Sigmoid colon (tissue), 7 donors: ENCODE measurements around the gene KCNK6. TPM values are rescaled to one million over a fixed set of nuclear protein-coding genes. Genes with fewer than 3 reads are reported as not detected.

ENCODE experiments used
- DNase-seq: peaks from one replicate; pipeline ENCODE4 v3.0.0-alpha.2; 2019
- H3K27ac ChIP-seq, 4 donors: fragments of 200-600 bp; sonication (generic); one replicate each; pipeline ENCODE4 v1.5.1; 2016 to 2019; ENCODE audit warnings: mild to moderate bottlenecking in 1 of 4
- H3K27me3 ChIP-seq, 3 donors: fragments of 200-600 bp; sonication (generic); one replicate each; pipeline ENCODE4 v1.5.1; 2019; ENCODE audit warnings: mild to moderate bottlenecking in 1 of 3
- H3K36me3 ChIP-seq, 4 donors: fragments of 200-600 bp; sonication (generic); one replicate each; pipeline ENCODE4 v1.5.1; 2016 to 2019
- H3K4me1 ChIP-seq, 4 donors: fragments of 200-600 bp; sonication (generic); one replicate each; pipeline ENCODE4 v1.5.1; 2017 to 2019
- H3K4me3 ChIP-seq, 4 donors: fragments of 200-600 bp; sonication (generic); one replicate each; pipeline ENCODE4 v1.5.1; 2017 to 2019; ENCODE audit warnings: mild to moderate bottlenecking in 2 of 4, moderate library complexity in 1 of 4
- H3K9me3 ChIP-seq, 4 donors: fragments of 200-600 bp in 3 of 4; sonication (generic) in 3 of 4; one replicate each; pipeline versions ENCODE4 v1.5.1 to v1.6.1; 2013 to 2019
- CTCF ChIP-seq, 4 experiments: fragments of 450-650 bp in 3 of 4; fragments of 200-600 bp in 1 of 4; IDR thresholded peaks; one replicate each; pipeline ENCODE4 v1.5.1; 2016 to 2019; ENCODE audit warnings: antibody characterized with exemption in 4 of 4, mild to moderate bottlenecking in 3 of 4, moderate library complexity in 2 of 4
- EP300 ChIP-seq, 4 donors: sonication (generic); formaldehyde crosslinking; IDR thresholded peaks; one replicate each; pipeline ENCODE4 v1.6.1; 2017; ENCODE audit warnings: antibody characterized with exemption in 4 of 4
- POLR2A ChIP-seq, 2 donors: fragments of 450-650 bp; IDR thresholded peaks; one replicate each; pipeline ENCODE4 v1.6.1; 2016; ENCODE audit warnings: antibody characterized with exemption in 2 of 2, mild to moderate bottlenecking in 2 of 2, moderate library complexity in 2 of 2
- POLR2AphosphoS5 ChIP-seq, 4 donors: sonication (generic); formaldehyde crosslinking; IDR thresholded peaks; one replicate each; pipeline ENCODE4 v1.6.1; 2017; ENCODE audit warnings: antibody characterized with exemption in 4 of 4
- WGBS, 2 donors: extraction: QIAGEN DNeasy Blood & Tissue Kit; methylation state at CpG; one replicate each; pipeline ENCODE4 v1.1.7; 2013; 5-methylcytosine and 5-hydroxymethylcytosine counted together
- intact Hi-C: fragments of 100-400 bp; cut with DNase I; formaldehyde crosslinking; loops from one replicate; pipeline ENCODE4 v1.15.1; 2023
- polyA plus RNA-seq, 3 donors: library from polyadenylated mRNA; stranded (reverse); fragments of 200-250 nt; gene quantifications; one replicate each; pipeline ENCODE4 v1.2.3, GENCODE V29; 2013
- total RNA-seq, 4 donors: library from RNA; depleted of rRNA; stranded (reverse); fragments of >200 nt; gene quantifications; one replicate each; pipeline ENCODE4 v1.1.0, GENCODE V29; 2016
- donor health status: healthy with polysubstance abuse.
- donor health status: Bipolar disorder and iron deficiency.
- donor health status: healthy.

Gene KCNK6
- total and polyA plus RNA-seq, 7 donors, result 5.4 to 24.6 (median 12.1) TPM

DNA sequence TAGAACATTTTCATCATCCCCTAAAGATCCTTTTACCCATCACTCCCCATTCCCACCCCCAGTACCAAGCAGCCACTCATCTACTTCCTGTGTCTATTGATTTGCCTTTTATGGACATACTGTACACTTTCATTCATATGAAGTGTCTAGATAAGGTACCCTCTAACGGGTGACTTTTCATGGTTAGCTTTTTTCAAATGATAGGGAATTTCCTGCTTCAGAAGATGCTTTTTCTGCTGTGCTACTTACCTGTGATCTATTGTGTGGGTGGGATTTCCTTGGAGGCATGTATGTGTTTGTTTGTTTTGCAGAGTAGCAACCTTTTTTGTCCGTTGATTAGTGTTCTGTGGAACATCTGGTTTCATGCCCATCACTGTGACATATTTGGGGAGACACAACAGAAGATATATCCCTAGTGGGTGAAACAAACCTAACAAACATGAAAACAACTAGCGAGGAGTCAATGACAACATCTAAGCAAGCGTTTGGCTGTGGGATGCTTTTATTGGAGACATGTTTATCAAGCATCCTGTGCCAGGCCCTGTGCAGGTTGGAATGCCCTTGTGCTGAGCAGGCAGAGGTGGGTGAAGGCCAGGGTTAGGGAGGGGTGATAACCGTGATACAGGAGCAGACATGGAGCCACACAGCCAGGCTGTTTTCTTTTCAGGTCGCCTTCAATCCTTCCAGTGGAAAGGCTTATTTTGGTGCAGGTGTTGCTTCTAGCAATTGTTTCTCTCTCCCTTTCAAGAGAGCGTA is 37.7 kb upstream of the KCNK6 start:
- intact Hi-C loops, result no loop called here
- Histone ChIP-seq H3K4me1 (peaks cover 0 to 28% (median 28%) of the 10 kb centered on the region in 4 donors), H3K27me3 (no peaks in the 10 kb centered on the region), H3K4me3 (no peak overlapping the region), H3K27ac (no peak overlapping the region), H3K36me3 (no peaks in the 10 kb centered on the region), H3K9me3 (no peaks in the 10 kb centered on the region)
- WGBS, 2 donors, result 68 to 72% methylated on average over 7 of the region's 7 CpGs
- DNase-seq, result no peak
- no peak for TF ChIP-seq POLR2A (IDR thresholded peaks at IDR 0.05)

- 89 to 95% methylated on average over 8 of the region's 8 CpGs for WGBS, 2 donors
- H3K27ac ChIP-seq, result no peak overlapping the region
- no peak overlapping the region for H3K4me3 ChIP-seq
- no peaks in the 10 kb centered on the region for H3K36me3 ChIP-seq
- no peak for TF ChIP-seq CTCF (IDR thresholded peaks at IDR 0.05)
- no peak for TF ChIP-seq POLR2A (IDR thresholded peaks at IDR 0.05)
- no peak for TF ChIP-seq EP300 (IDR thresholded peaks at IDR 0.05)
- no peak for TF ChIP-seq POLR2AphosphoS5 (IDR thresholded peaks at IDR 0.05)
- peaks cover 0 to 19% (median 16%) of the 10 kb centered on the region in 4 donors for H3K4me1 ChIP-seq
- intact Hi-C loops, result no loop called here
- DNase-seq, result no peak
- no peaks in the 10 kb centered on the region for H3K27me3 ChIP-seq
- H3K9me3 ChIP-seq, result no peaks in the 10 kb centered on the region
Observed at GRCh38 chr19:38283271-38283670, 36.4 kb upstream of the KCNK6 start.

DNA sequence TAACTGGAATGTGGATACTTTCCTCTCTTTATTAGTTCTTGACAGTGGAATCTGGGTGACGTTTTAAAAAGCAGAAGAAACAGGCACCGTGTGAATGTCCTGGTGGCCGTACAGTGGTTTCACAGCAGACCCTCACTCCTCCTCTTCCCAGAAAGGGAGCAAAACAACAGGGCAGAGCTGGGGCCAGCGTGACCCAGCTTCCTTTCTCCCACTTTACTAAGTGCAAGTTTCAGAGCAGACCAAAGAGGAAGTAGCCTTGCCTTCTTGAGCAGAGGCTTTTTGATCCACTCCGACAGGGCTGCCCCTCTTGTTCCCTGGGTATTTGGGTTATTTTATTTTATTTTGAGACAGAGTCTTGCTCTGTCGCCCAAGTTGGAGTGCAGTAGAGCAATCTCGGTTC is 35.2 kb upstream of the KCNK6 start:
- TF ChIP-seq CTCF (IDR thresholded peaks at IDR 0.05) (no peak), EP300 (IDR thresholded peaks at IDR 0.05) (no peak), POLR2AphosphoS5 (IDR thresholded peaks at IDR 0.05) (no peak), POLR2A (IDR thresholded peaks at IDR 0.05) (no peak)
- no peak overlapping the region for H3K27ac ChIP-seq
- DNase-seq, result no peak
- no peaks in the 10 kb centered on the region for H3K36me3 ChIP-seq
- WGBS, 2 donors, result 58 to 81% methylated on average over 7 of the region's 7 CpGs
- intact Hi-C loops, result no loop called here
- H3K27me3 ChIP-seq, result no peaks in the 10 kb centered on the region
- peaks cover 0 to 19% (median 12%) of the 10 kb centered on the region in 4 donors for H3K4me1 ChIP-seq
- no peaks in the 10 kb centered on the region for H3K9me3 ChIP-seq
- no peak overlapping the region for H3K4me3 ChIP-seq

- Histone ChIP-seq H3K9me3 (no peaks in the 10 kb centered on the region), H3K27me3 (no peaks in the 10 kb centered on the region), H3K27ac (no peak overlapping the region), H3K4me1 (peaks cover 0 to 24% (median 15%) of the 10 kb centered on the region in 4 donors), H3K4me3 (no peak overlapping the region), H3K36me3 (no peaks in the 10 kb centered on the region)
- WGBS, 2 donors, result 90 to 95% methylated on average over 5 of the region's 5 CpGs
- TF ChIP-seq EP300 (IDR thresholded peaks at IDR 0.05) (no peak), POLR2A (IDR thresholded peaks at IDR 0.05) (no peak), CTCF (IDR thresholded peaks at IDR 0.05) (no peak), POLR2AphosphoS5 (IDR thresholded peaks at IDR 0.05) (no peak)
- no peak for DNase-seq
- intact Hi-C loops, result no loop called here
Observed at GRCh38 chr19:38285567-38285966, 34.1 kb upstream of the KCNK6 start.

DNA sequence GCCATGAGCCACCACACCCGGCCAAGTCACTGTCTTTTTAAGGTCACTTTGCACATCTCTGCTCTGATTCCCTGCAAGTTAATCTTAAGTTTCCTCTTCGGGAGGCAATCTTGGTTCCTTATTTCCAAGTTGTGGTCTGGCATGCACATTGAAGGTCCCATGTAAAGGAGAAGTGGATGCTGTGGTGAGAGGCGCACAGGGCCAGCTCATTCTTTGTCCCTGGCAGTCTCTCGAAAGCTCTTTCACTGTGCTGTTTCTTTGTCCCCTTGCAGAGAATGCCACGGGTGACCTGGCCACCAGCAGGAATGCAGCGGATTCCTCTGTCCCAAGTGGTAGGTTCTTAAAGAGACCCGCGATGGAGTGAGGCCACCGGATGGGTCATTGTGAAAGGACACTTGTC is 32.0 kb upstream of the KCNK6 start:
- intact Hi-C loops, result no loop called here
- DNase-seq, result no peak
- Histone ChIP-seq H3K27ac (no peak overlapping the region), H3K4me1 (peaks cover 0 to 44% (median 28%) of the 10 kb centered on the region in 4 donors), H3K4me3 (no peak overlapping the region), H3K27me3 (no peaks in the 10 kb centered on the region), H3K9me3 (no peaks in the 10 kb centered on the region), H3K36me3 (no peaks in the 10 kb centered on the region)
- 73 to 80% methylated on average over 9 of the region's 9 CpGs for WGBS, 2 donors
- TF ChIP-seq EP300 (IDR thresholded peaks at IDR 0.05), result no peak
- TF ChIP-seq POLR2A (IDR thresholded peaks at IDR 0.05), result no peak
- no peak for TF ChIP-seq CTCF (IDR thresholded peaks at IDR 0.05)
- no peak for TF ChIP-seq POLR2AphosphoS5 (IDR thresholded peaks at IDR 0.05)
